Measurements from ENCODE around the gene MIPEP.
"Not testable (repeated sequence)": the region's sequence is repeated elsewhere in the genome, so short reads cannot be mapped to it uniquely, and the experiment has no call there.

The MIPEP gene

DNA sequence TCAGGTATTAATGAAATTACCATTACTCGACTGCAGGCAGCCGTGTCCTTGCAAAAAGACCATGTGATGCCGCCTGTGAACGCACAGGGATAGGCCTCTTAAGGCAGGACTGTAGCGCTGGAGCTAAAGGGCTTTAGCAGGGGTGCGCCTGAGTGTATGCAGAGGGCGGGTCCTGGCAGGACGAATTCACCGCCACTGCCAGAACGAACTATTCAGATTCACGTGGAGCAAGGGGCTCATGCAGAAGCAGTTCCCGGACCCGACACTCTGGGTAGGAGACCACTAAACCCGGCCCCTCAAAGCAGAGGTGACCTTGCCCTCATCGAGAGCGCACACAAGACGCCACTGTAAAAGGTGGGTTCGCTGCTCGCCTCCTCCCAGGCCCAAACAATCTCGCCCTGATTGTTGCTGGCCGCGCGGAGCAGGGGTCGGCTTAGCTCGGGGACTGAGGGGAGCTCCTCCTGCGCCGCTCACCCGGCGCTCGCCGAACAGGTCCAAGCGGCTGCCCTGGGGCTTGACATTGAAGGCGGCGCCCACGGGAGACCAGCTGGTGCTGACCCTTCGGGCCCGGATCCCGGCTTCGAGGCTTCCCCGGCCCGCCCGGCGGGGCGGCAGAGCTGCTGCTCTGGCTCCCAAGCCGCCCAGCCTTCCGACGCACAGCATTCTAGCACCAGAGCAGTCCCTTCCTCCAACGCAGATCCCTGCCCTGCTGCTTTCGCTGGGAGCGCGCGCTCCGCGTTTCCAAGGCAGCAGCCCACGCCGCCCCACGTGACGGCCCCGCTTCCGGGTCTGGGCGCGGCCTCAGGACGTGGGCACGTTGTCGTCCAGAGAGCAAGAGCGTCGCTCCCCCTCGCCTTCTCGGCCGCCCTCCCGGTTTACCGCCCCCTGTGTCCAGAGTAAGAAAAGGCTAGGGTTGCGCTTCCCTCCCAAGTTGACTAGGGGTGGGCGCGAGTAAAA is at the start of gene MIPEP:
Gene MIPEP, minus strand, starts transcription at position 743 of the 957 bp plus-strand sequence. Its CDS starts 80 bp downstream, at position 663.
- peak; percentile 83 to 89 for DNase-seq (ENCODE audit: low read depth in 2 of 2)

DNA sequence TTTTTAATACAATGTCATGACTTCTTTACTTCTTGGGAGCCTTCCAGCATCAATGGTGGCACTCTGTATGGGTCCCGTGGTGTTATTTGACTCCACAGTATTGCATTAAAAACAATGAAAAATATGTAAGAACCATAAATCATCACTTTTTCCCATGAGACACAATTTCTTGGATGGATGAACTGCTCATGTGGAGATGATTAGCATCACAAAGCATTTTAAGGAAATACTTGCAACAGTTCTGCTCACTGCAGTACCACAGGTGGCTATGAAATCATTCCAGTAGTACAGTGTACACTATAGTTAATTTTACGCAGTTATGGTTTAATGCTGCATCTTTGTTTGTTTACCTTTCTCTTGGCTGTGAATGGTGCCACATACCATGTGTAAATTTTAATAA is 45.3 kb upstream of the MIPEP start:
- no peak for DNase-seq (ENCODE audit: low read depth in 2 of 2)

DNA sequence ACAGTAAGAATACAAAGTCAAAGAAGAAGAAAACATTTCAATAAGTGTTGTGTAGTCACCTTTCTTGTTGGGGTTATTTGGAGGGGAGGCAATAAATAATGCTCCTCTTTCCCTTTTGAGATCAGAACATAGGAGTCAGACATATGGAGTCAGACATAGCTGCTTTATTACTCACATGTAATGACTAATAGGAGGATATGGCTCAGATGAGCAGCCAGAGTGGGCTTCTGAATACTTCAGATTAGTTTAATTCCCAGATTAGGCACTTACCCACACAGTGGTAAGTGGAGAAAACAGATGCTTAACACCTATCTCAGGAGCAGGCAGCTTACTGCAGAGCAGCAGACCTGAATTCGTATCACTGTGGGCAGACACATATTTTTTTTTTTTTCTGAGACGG is 39.8 kb upstream of the MIPEP start:
- no peak for DNase-seq (ENCODE audit: low read depth in 2 of 2)

DNA sequence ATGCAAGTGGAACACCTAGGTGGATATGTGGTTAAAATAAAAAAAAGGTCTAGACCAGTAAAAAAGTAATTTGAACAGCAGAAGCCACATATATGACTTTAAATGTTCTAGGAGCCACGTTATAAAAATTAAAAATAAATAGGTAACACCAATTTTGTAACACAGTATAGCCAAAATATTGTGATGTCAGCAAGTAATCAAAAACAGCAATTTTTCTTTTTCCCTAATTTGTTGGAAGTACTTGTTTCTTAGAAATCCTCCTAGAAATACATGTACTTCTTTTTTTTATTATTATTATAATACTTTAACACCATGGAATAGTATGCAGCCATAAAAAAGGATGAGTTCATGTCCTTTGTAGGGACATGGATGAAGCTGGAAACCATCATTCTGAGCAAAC is 33.8 kb upstream of the MIPEP start:
- no peak for DNase-seq (ENCODE audit: low read depth in 2 of 2)

DNA sequence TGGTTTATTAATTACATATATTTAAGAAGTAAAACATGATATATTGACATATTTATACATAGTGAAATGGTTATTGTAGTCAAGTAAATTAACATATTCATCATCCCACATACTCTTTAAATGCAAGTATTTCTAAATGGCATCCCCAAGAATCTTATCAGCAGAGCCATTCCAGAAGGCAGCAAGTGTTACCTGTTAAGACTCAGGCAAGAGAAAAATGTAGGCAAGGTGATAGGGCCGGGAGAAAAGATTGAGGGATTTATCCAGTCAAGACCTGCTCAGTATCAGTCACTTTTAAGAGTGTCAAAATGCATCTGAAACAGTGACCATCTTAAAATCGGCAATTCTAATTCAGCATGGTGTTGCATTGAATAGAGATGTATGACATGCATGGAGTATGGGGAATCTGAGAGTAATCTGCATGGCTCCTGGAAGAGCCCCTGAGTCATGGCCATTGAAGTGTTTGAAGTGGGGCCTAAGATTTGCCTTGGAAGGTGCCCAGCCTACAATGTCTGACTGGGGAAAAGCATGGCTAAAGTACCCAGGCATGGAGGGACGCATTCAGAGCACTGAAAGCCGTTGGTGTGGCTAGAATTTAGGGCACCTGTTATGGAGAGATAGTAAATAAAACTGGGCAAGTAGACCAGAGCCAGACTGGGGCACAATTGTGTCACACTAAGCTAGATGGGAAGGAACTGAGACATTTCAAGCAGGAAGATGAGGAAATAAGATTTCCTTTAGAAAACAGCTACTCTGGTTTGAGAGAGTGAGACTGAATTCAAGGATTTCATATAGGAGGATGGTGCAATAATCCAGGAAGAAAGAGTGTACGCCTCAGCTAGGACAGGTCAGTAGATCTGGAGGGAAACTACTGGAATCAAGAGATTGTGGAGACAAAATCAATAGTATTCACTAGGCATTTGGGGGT is 33.1 kb upstream of the MIPEP start:
- DNase-seq (ENCODE audit: low read depth in 2 of 2) = no peak

DNA sequence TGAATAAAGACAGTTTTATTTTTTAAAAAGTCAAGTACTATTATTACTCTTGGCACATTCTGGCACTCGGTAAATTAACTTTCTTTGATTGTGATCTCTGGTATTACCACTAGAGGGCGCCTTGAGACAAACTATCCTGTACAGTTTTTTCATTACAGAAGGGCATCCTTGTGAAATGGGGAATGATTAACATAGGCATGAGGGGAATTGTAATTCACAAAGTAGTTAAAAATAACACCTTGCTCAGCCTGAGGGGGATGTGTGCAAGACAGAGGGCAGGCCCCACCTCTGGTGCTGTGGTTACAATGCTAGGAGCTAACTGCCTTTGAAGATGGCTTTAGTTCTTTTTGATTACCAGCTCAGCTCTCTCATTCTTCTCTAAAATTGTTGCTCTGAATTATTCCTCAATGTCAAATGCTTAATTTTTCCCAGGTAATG is 32.3 kb upstream of the MIPEP start:
- no peak for DNase-seq (ENCODE audit: low read depth in 2 of 2)

DNA sequence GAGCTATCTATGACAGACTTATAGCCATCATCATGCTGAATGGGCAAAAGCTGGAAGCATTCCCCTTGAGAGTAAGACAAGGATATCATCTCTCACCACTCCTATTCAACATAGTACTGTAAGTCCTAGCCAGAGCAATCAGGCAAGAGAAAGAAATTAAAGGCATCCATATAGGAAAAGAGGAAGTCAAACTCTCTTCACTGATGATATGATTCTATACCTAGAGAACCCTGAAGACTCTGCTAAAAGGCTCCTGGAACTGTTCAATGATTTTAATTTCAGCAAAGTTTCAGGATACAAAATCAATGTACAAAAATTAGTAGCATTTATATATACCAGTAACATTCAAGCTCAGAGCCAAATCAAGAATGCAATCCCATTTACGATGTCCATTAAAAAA is 29.8 kb upstream of the MIPEP start:
- no peak for DNase-seq (ENCODE audit: low read depth in 2 of 2)

DNA sequence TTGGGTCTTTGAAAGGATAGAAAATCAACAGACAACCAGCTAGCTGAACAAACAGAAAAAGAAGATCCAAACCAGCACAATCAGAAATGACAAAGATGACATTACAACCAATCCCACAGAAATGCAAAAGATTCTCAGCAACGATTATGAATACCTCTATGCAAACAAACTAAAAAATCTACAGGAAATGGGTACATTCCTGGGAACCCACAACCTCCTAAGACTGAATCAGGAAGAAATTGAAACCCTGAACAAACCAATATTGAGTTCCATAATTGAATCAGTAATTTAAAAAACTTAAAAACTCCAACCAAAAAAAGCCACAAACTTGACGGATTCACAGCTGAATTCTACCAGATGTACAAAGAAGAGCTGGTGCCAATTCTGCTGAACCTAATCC is 29.0 kb upstream of the MIPEP start:
- no peak for DNase-seq (ENCODE audit: low read depth in 2 of 2)

DNA sequence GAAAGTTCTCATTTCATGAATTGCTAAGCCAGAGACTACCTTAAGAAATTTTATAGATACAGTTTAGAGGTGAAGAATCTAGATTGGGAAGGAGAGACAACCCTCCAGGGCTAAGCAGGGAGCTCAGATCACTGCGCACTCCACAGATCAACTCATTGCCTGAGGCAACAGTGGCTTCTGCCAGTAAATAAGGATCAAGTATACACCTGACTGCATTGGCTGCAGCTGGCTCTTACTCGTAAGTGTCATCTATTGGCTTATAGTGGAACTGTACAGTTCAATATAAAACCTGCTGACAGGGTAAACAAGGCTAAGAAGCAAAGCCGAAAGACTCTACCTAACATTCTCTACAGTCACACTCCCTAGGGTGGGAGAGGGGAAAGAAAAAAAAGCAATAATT is 26.1 kb upstream of the MIPEP start:
- no peak for DNase-seq (ENCODE audit: low read depth in 2 of 2)

DNA sequence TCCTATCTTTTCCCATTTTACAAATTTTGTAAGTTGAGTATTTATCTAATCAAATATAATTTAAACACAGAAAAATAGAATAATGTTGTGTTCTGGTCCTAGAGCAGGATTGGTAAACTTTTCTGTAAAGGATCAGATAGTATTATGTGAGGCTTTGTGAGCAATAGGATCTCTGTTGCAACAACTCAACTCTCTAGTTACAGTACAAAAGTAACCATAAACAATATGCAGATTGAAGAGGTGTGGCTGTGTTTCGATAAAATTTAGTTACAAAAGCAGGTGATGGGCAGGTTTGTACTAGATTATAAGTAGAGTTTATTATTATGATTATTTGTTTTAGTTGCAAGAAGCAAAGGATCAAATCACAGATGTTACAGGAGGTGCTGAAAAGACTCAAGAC is 23.3 kb upstream of the MIPEP start:
- DNase-seq (ENCODE audit: low read depth in 2 of 2) = no peak

DNA sequence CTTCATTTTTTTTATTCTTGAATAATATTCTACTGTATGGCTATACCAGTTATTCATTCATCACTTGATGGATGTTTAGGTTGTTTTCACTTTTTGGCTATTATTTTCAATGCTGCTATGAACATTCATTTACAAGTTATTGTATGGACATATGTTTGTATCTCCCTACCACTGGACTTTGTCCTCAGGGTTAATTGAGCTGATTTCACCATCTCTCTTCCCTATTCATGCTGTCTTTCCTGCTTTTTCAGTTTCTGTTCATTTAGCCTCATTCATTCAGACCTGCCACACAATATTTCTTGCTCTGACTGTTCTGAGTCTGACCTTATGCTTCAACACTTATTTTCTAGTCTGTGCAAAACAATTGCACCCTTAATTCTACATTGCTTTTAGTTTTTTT is 20.4 kb upstream of the MIPEP start:
- DNase-seq (ENCODE audit: low read depth in 2 of 2) = no peak

DNA sequence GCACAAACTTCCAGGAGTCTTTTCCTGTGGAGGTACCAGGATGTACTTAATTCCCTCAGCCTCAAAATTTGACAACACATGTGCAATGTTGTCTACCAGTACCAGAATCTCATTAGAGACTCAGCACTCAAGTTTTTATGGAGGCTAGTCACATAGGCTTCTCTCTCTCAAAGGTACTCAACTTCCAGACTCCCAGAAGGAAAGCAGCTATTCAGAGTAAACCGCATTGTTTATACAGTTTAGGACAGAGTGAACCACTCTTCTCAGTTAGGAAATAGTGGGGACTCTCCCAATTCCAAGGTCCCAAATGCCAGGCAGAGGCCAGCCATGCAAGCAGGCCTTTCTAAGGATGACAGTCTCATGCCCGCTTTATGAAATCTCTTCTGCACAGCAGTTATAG is 16.6 kb upstream of the MIPEP start:
- DNase-seq (ENCODE audit: low read depth in 2 of 2) = no peak

DNA sequence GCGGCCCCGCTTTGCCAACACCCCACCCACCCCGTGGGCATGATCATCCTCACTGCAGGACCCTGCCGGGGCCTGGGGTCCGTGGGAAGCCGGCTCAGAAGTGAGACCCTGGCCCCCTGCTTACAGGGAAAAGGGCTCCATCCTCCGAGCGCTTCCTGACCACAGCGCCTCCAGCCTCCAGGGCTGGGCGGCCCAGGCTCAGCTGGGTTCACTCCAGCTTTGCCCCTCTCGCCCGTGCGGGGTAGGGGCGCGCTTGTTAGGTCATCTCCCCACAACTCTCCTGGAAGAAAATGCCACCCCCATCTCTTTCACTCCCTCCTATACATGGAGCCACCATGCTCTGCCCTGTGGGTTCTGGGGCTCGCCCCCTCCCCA is 14.7 kb upstream of the MIPEP start:
- DNase-seq (ENCODE audit: low read depth in 2 of 2) = no peak

DNA sequence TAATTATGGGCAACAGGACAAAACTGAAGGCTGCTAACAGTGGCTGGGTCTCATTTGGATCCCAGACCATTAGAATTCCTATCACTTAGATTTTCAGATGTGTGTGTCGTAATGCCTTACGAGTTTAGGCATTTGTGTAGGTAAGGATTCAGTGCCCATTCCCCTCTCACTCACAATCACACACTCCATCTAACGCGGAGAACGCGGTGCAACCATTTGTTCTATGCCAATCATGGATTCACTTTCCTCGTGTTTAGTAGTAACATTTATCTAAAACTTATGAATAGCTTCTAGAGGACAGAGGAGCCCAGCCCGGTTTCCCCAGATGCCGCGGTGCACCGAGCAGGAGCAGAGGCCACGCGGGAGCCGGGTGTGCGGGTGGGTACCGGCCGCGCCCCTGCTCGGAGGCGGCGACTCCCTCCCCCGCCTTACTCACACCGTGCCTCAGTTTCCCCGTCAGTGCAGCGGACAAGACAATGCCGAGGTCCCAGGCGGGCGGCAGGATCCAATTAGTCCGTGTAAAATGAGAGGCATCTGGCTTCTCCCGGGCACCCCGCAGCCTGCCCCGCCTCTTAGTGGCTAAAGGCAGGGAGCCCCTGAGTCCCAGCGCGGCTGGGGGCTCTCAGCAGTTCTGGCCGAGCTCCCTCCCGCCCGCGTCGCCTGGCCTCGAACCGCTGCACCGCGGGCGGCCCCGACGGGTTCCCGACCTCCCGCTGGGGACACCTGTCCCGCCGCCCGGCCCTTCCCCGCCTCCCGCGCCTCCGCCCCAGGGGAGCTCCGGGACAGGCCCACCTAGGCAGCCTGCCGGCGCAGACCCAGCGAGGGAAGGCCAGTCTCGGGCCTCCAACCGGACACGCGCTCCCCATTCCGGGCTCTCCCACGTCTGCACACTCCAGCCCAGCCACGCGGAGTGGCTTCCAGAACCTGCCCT is 14.0 kb upstream of the MIPEP start:
- no peak for DNase-seq (ENCODE audit: low read depth in 2 of 2)

DNA sequence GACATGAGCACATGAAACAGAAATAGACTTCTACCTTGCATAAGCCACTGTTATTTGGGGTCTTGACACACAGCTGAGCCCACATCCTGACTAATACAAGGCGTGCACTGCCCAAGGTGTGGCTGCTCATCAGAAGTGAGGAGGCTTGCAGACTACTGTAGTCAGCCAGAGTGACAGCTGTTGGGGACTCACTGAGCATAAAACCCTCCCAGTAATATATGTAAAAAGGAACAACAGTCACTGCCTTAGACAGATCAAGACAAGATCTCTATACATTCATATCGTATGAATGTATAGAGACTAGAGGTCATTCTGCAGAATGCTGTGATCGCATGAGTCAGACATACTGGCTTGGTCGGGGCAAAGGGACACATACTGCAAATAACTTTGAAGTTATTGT is 12.2 kb upstream of the MIPEP start:
- DNase-seq (ENCODE audit: low read depth in 2 of 2) = no peak

DNA sequence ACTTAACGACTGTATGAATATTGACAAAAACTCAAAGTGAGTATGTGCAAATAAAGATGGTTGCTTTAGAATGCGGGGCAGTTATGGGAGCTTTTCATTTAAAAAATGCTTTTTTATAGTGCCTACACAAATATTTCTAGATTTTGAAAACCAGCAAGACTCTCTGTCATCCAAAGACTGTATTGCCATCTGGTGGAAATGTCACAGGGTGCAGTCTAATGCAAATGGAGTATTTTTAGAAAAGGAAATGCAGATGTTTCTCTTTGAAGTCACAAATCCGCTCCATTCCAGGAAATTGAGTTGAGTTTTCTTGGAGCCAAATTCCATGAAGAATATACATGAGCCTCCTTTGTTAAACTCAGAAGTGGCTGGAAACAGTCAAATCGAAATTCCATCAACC is 10.4 kb upstream of the MIPEP start:
- no peak for DNase-seq (ENCODE audit: low read depth in 2 of 2)

DNA sequence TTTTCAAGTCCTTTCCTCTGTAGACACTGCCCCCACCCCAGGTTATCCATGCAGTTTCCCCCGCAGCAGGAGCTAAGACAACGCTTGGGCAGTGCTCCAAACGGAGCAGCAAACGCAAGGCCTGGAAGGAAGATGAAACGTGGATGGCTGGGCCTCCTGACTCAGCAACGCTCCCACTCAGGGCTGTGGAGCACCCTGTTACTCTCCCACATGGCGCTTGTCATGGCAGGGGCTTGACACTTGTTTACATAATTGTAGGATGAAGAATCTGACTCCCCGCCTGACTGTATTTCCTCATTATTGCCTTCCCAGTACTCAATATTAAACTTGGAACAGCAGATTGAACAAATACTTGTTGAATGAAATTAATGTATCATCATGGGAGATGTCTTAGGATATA is 8.9 kb upstream of the MIPEP start:
- no peak for DNase-seq (ENCODE audit: low read depth in 2 of 2)

DNA sequence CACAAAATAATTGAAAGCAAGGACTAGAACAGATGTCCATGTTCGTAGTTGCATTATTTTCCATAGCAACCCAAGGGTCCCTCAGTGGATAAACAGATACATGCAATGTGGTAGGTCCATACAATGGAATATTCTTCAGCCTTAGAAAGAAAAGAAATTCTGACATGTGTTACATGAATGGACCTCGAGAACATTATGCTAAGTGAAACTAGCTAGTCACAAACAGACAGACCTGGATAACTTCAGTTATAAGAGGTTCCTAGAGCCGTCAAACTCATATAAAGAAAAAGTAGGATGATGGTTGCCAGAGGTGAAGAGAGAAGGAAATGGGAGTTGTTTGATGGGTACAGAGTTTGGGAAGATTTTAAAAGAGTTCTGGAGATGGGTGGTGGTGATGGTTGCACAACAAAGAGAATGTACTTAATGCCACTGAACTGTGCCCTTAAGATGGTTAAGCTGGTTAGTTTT is 8.3 kb upstream of the MIPEP start, which contains the start of gene C1QTNF9B:
Gene C1QTNF9B, minus strand, starts transcription at position 51 of the 468 bp plus-strand sequence.
- DNase-seq (ENCODE audit: low read depth in 2 of 2) = not testable (repeated sequence)

DNA sequence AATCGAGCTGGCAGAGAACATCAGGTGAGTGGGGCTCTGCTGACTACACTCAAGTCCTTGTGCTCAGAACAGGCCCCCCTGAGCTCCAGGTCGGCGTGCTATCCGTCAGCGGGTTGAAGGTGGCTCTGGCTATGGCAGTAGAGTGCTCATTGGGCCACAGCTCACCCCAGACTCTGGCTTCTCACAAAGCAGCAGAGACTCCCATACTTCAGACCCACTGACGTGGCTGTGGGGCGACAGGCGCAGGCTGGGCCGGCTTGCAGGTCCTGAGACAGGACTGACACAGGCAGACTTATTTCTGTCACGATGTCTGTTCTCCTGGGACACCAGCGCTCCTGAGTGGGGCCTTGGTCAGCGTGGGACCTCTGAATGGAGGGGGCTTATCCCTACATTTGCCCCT is 5.5 kb upstream of the MIPEP start:
- DNase-seq (ENCODE audit: low read depth in 2 of 2) = not testable (repeated sequence)

DNA sequence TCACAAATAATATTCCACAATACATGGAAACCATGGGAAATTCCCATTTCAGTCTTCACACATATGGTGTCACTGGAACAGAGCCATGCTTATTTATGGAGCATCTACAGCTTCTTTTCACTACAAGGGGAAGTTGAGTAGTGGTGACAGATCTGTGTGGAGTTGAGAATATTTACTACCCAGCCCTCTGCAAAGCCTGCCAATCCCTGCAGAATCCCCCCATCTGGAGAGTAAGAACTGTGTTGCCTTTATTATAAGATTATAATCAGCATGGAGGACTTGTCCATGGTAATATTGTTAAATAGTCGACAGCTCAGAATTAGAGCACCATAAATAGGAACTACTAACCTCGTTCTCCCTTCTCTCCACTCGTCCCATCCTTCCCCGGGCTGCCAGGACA is 4.6 kb upstream of the MIPEP start:
- not testable (repeated sequence) for DNase-seq (ENCODE audit: low read depth in 2 of 2)
